Loucy (cell line): ENCODE measurements around the gene CORO1C.

Experiments used
- EZH2phosphoT487 ChIP-seq: fragments of 200-600 bp; IDR thresholded peaks from 2 replicates; pipeline ENCODE4 v1.6.1; 2018; ENCODE audit warnings: antibody characterized with exemption, mild to moderate bottlenecking, moderate library complexity, borderline replicate concordance
- TF ChIP-seq, protein P1 (sequence below): fragments of 200-600 bp; sonication (generic); conservative IDR thresholded peaks from 2 replicates; pipeline ENCODE4 v1.5.1; 2014; ENCODE audit warnings: mild to moderate bottlenecking, antibody characterized with exemption, low read length

DNA sequence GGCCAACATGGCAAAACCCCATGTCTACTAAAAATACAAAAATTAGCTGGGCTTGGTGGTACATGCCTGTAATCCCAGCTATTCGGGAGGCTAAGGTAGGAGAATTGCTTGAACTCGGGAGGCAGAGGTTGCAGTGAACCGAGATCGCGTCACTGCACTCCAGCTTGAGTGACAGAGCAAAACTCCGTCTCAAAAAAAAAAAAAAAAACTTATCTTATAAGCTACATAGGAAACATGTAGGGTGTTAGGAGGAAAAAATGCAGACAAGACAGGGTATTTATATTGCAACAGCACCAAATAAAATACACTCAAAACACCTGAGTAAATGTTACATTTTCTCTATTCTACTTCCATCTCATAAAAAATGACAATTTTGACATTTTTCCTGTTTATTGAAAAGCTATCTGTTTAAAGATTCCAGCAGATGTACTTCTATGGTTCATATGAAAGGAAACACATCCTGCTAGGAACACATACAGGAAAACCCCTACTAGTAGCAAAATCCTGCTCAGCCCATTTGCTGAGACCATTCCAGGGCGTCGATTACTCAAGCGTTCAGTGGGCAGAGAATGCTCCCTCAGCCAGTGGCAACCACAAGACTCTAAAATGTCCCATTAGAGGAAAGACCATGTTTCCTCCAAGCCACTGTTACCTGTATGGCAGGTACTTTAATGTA is 19.7 kb downstream of the CORO1C start:
- TF ChIP-seq, protein P1, sequence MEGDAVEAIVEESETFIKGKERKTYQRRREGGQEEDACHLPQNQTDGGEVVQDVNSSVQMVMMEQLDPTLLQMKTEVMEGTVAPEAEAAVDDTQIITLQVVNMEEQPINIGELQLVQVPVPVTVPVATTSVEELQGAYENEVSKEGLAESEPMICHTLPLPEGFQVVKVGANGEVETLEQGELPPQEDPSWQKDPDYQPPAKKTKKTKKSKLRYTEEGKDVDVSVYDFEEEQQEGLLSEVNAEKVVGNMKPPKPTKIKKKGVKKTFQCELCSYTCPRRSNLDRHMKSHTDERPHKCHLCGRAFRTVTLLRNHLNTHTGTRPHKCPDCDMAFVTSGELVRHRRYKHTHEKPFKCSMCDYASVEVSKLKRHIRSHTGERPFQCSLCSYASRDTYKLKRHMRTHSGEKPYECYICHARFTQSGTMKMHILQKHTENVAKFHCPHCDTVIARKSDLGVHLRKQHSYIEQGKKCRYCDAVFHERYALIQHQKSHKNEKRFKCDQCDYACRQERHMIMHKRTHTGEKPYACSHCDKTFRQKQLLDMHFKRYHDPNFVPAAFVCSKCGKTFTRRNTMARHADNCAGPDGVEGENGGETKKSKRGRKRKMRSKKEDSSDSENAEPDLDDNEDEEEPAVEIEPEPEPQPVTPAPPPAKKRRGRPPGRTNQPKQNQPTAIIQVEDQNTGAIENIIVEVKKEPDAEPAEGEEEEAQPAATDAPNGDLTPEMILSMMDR, result no peak
- TF ChIP-seq EZH2phosphoT487, result no peak
